GM23338 (cell line): Measurements from ENCODE around the gene NAT14. TPM values are rescaled to one million over a fixed set of nuclear protein-coding genes. Genes with fewer than 3 reads are reported as not detected.

Experiments
- ATAC-seq: fragments of 200-7000 bp; cut with Tn5 transposase; 3 replicates; pipeline ENCODE4 v1.9.1; 2020
- DNase-seq: peaks from one replicate; pipeline ENCODE4 v3.0.0-alpha.2; 2015; ENCODE audit warnings: low spot score
- H2AFZ ChIP-seq: fragments of 200-600 bp; sonication (generic); 2 replicates; pipeline ENCODE4 v1.8.0; 2016; ENCODE audit warnings: antibody characterized with exemption, mild to moderate bottlenecking, moderate library complexity
- H3F3A ChIP-seq: fragments of 200-600 bp; sonication (generic); replicated peaks from 2 replicates; pipeline ENCODE4 v1.8.0; 2017; ENCODE audit warnings: antibody characterized with exemption, mixed run types, low read depth
- H3K27ac ChIP-seq: fragments of 200-600 bp; sonication (generic); 2 replicates; pipeline ENCODE4 v1.6.1; 2016; ENCODE audit warnings: low read depth
- H3K27me3 ChIP-seq: fragments of 200-600 bp; sonication (generic); 2 replicates; pipeline ENCODE4 v1.8.0; 2016; ENCODE audit warnings: mild to moderate bottlenecking, mixed run types, moderate library complexity; ENCODE audit not compliant: insufficient read depth
- H3K36me3 ChIP-seq: fragments of 200-600 bp; sonication (generic); 2 replicates; pipeline ENCODE4 v1.8.0; 2016; ENCODE audit warnings: mild to moderate bottlenecking; ENCODE audit not compliant: insufficient read depth
- H3K4me1 ChIP-seq: fragments of 200-600 bp; sonication (generic); 2 replicates; pipeline ENCODE4 v1.8.0; 2016; ENCODE audit warnings: mild to moderate bottlenecking, moderate library complexity; ENCODE audit not compliant: insufficient read depth
- H3K4me2 ChIP-seq: fragments of 200-600 bp; sonication (generic); 2 replicates; pipeline ENCODE4 v1.7.1; 2017; ENCODE audit warnings: mixed run types
- H3K4me3 ChIP-seq: fragments of 200-600 bp; sonication (generic); 2 replicates; pipeline ENCODE4 v1.6.1; 2016; ENCODE audit warnings: mixed run types
- H3K79me2 ChIP-seq: fragments of 200-600 bp; sonication (generic); replicated peaks from 2 replicates; pipeline ENCODE4 v1.8.0; 2017; ENCODE audit warnings: mild to moderate bottlenecking; ENCODE audit not compliant: insufficient read depth
- H3K9me2 ChIP-seq: fragments of 200-600 bp; sonication (generic); 2 replicates; pipeline ENCODE4 v1.8.0; 2017; ENCODE audit not compliant: insufficient read depth
- H4K20me1 ChIP-seq: fragments of 200-600 bp; sonication (generic); replicated peaks from 2 replicates; pipeline ENCODE4 v1.8.0; 2017; ENCODE audit warnings: mild to moderate bottlenecking; ENCODE audit not compliant: insufficient read depth
- H3K27ac Mint-ChIP-seq: 2 replicates; pipeline ENCODE4 v1.8.0; 2020; ENCODE audit warnings: inconsistent platforms, mild to moderate bottlenecking, moderate library complexity, mixed read lengths
- H3K27me3 Mint-ChIP-seq: 3 replicates; pipeline ENCODE4 v1.8.0; 2022; ENCODE audit warnings: low read depth, mild to moderate bottlenecking, moderate library complexity, mixed read lengths, inconsistent platforms; ENCODE audit not compliant: insufficient read depth, poor library complexity
- H3K36me3 Mint-ChIP-seq: 3 replicates; pipeline ENCODE4 v1.8.0; 2021; ENCODE audit warnings: low read depth, mild to moderate bottlenecking, inconsistent platforms, moderate library complexity, mixed read lengths
- H3K4me1 Mint-ChIP-seq: 3 replicates; pipeline ENCODE4 v1.8.0; 2020; ENCODE audit warnings: mild to moderate bottlenecking, inconsistent platforms, mixed read lengths
- H3K4me3 Mint-ChIP-seq: 3 replicates; pipeline ENCODE4 v1.8.0; 2021; ENCODE audit warnings: moderate library complexity, mild to moderate bottlenecking, inconsistent platforms, mixed read lengths
- H3K9me3 Mint-ChIP-seq: 3 replicates; pipeline ENCODE4 v1.8.0; 2020; ENCODE audit warnings: moderate library complexity, mild to moderate bottlenecking, inconsistent platforms, mixed read lengths
- CREB1 ChIP-seq: fragments of 250-450 bp; sonication (Bioruptor Pico); IDR thresholded peaks from 2 replicates; pipeline ENCODE4 v1.5.0; 2020; ENCODE audit warnings: low read depth, mild to moderate bottlenecking, moderate library complexity
- CTCF ChIP-seq, 2 experiments: fragments of 200-600 bp in 1 of 2; sonication (generic) in 1 of 2; conservative IDR thresholded peaks; 2 replicates each; pipeline versions ENCODE4 v1.5.1 to v1.6.1; 2016 to 2017; ENCODE audit warnings: antibody characterized with exemption in 2 of 2, low read depth in 2 of 2, mild to moderate bottlenecking in 2 of 2, moderate library complexity in 1 of 2
- ETS1 ChIP-seq: IDR thresholded peaks from 2 replicates; pipeline ENCODE4 v1.6.1; 2016; ENCODE audit warnings: antibody characterized with exemption
- EZH2 ChIP-seq: fragments of 200-600 bp; sonication (generic); IDR thresholded peaks from one replicate; pipeline ENCODE4 v1.8.0; 2017; ENCODE audit warnings: antibody characterized with exemption, mild to moderate bottlenecking, low read depth; ENCODE audit not compliant: unreplicated experiment
- EZH2phosphoT487 ChIP-seq: fragments of 200-600 bp; sonication (generic); IDR thresholded peaks from one replicate; pipeline ENCODE4 v1.8.1; 2018; ENCODE audit warnings: antibody characterized with exemption; ENCODE audit not compliant: unreplicated experiment
- JUNB ChIP-seq: IDR thresholded peaks from one replicate; pipeline ENCODE4 v1.6.1; 2016; ENCODE audit warnings: antibody characterized with exemption; ENCODE audit not compliant: unreplicated experiment
- NANOG ChIP-seq: IDR thresholded peaks from 2 replicates; pipeline ENCODE4 v1.6.1; 2016; ENCODE audit warnings: antibody characterized with exemption, borderline replicate concordance
- REST ChIP-seq: IDR thresholded peaks from one replicate; pipeline ENCODE4 v1.6.1; 2018; ENCODE audit warnings: antibody characterized with exemption; ENCODE audit not compliant: unreplicated experiment
- STAT1 ChIP-seq: IDR thresholded peaks from one replicate; pipeline ENCODE4 v1.6.1; 2016; ENCODE audit warnings: antibody characterized with exemption; ENCODE audit not compliant: unreplicated experiment
- ZNF114 ChIP-seq: fragments of 250-450 bp; sonication (Bioruptor Pico); IDR thresholded peaks from 2 replicates; pipeline ENCODE4 v1.5.0; 2020; ENCODE audit warnings: mild to moderate bottlenecking, moderate library complexity
- ZNF331 ChIP-seq: fragments of 250-450 bp; sonication (Bioruptor Pico); IDR thresholded peaks from 2 replicates; pipeline ENCODE4 v1.5.0; 2020; ENCODE audit warnings: low read depth, mild to moderate bottlenecking, moderate library complexity
- ZNF462 ChIP-seq: fragments of 250-450 bp; sonication (Bioruptor Pico); IDR thresholded peaks from 2 replicates; pipeline ENCODE4 v1.5.0; 2020; ENCODE audit warnings: mild to moderate bottlenecking, moderate library complexity
- polyA plus RNA-seq: library from polyadenylated mRNA; unstranded; fragments of >200 nt; fragmentation: Nextera tagmentation; extraction: Ambion mirVana; gene quantifications from 2 replicates; pipeline ENCODE4 v1.2.1, GENCODE V29; 2016
- total RNA-seq: library from RNA; depleted of rRNA; stranded (reverse); fragments of >200 nt; shearing (Covaris generic); gene quantifications from 2 replicates; pipeline ENCODE4 v1.2.3, GENCODE V29; 2014

The NAT14 gene
- total and polyA plus RNA-seq, 2 experiments from 2014 or later = 27.8 to 39.6 TPM

GRCh38 chr19:55466241-55466614 is 18.8 kb upstream of the NAT14 start:
- Histone ChIP-seq H3K79me2 (no peaks in the 10 kb centered on the region), H3K27me3 (no peaks in the 10 kb centered on the region), H3K36me3 (no peaks in the 10 kb centered on the region), H3K4me1 (peaks cover 12% of the 10 kb centered on the region; the same call in 1 of the 2 replicates), H2AFZ (no peak overlapping the region), H3K9me2 (no peaks in the 10 kb centered on the region), H3K27ac (no peak overlapping the region), H3K4me3 (no peak overlapping the region), H3K4me2 (no peak overlapping the region), H4K20me1 (no peaks in the 10 kb centered on the region), H3F3A (peaks cover 15% of the 10 kb centered on the region; the same call in 1 of the 2 replicates)
- ATAC-seq = no peak
- H3K27me3 Mint-ChIP-seq = peaks cover 19% of the 10 kb centered on the region
- TF ChIP-seq ZNF462 (CRISPR knock-in tag) (no peak), ZNF114 (no peak), EZH2 (no peak), ZNF331 (no peak), JUNB (no peak), EZH2phosphoT487 (no peak), ETS1 (no peak), REST (no peak), CTCF (conservative IDR thresholded peaks at IDR 0.05; ENCODE audit: low read depth in 2 of 2) (no peak), NANOG (no peak), CREB1 (no peak), STAT1 (no peak)
- no peak overlapping the region for H3K4me3 Mint-ChIP-seq
- H3K27ac Mint-ChIP-seq = no peak overlapping the region
- H3K36me3 Mint-ChIP-seq = no peaks in the 10 kb centered on the region; the same call in 2 of the 3 replicates
- peaks cover 14% of the 10 kb centered on the region for H3K4me1 Mint-ChIP-seq
- H3K9me3 Mint-ChIP-seq = peaks cover 3% of the 10 kb centered on the region; the same call in 1 of the 3 replicates
- DNase-seq = no peak
